Measurements from ENCODE around the gene BTNL2.

The BTNL2 gene

DNA sequence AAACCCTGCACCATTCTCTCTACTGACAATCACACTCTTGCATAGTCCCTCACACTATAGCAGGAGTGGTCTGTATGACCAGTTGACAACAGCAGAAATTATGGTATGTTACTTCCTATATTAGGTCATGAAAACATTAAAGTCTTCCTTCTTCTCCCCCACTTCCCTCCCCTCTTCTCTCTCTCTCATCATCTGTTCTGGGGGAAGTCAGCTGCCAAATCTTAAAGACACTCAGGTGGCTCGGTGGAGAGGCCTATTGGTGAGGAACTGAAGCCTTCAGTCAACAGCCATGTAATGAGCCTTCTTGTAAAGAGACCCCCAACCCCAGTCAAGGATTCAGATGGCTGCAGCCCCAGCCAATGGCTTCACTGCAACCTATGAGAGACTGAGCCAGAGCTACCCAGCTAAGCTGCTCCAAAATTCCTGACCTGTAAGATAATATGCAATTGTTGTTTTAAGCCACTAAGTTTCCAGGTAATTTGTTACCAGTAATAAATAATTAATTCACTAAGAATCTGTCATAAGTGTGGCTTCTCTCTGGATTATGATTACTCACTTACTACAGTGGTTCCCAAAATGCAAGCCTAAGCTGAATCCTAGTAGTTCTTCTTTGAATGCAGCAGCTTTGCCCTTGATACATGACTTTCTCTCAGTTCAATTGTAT lies 24.1 kb downstream of the BTNL2 start:
- TF ChIP-seq ZC3H10 (CRISPR knock-in tag; IDR thresholded peaks at IDR 0.05): no peak
- no peak for TF ChIP-seq ESRRG (CRISPR knock-in tag; IDR thresholded peaks at IDR 0.05)
- TF ChIP-seq GLIS3 (CRISPR knock-in tag; IDR thresholded peaks at IDR 0.05): no peak
- TF ChIP-seq ARNTL (CRISPR knock-in tag; IDR thresholded peaks at IDR 0.05; ENCODE audit: borderline replicate concordance, low read depth): no peak
- no peak for TF ChIP-seq ISL1 (CRISPR knock-in tag; IDR thresholded peaks at IDR 0.05)
- no peak for TF ChIP-seq ZNF565 (CRISPR knock-in tag; conservative IDR thresholded peaks at IDR 0.05; ENCODE audit: low read depth)
- TF ChIP-seq ZNF70 (CRISPR knock-in tag; IDR thresholded peaks at IDR 0.05): no peak
- TF ChIP-seq ZFP30 (CRISPR knock-in tag; IDR thresholded peaks at IDR 0.05): no peak
- no peak for TF ChIP-seq SNAI2 (CRISPR knock-in tag; IDR thresholded peaks at IDR 0.05)
- no peak for TF ChIP-seq TOX (CRISPR knock-in tag; IDR thresholded peaks at IDR 0.05; ENCODE audit: borderline replicate concordance)
- TF ChIP-seq BACH2 (CRISPR knock-in tag; IDR thresholded peaks at IDR 0.05; ENCODE audit: borderline replicate concordance): no peak
- TF ChIP-seq, protein P1, sequence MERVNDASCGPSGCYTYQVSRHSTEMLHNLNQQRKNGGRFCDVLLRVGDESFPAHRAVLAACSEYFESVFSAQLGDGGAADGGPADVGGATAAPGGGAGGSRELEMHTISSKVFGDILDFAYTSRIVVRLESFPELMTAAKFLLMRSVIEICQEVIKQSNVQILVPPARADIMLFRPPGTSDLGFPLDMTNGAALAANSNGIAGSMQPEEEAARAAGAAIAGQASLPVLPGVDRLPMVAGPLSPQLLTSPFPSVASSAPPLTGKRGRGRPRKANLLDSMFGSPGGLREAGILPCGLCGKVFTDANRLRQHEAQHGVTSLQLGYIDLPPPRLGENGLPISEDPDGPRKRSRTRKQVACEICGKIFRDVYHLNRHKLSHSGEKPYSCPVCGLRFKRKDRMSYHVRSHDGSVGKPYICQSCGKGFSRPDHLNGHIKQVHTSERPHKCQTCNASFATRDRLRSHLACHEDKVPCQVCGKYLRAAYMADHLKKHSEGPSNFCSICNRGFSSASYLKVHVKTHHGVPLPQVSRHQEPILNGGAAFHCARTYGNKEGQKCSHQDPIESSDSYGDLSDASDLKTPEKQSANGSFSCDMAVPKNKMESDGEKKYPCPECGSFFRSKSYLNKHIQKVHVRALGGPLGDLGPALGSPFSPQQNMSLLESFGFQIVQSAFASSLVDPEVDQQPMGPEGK (CRISPR knock-in tag; IDR thresholded peaks at IDR 0.05; ENCODE audit: borderline replicate concordance): no peak
- no peak for TF ChIP-seq PPARA (CRISPR knock-in tag; IDR thresholded peaks at IDR 0.05; ENCODE audit: borderline replicate concordance)
- no peak for TF ChIP-seq OSR1 (CRISPR knock-in tag; IDR thresholded peaks at IDR 0.05)
- TF ChIP-seq TCF4 (CRISPR knock-in tag; IDR thresholded peaks at IDR 0.05; ENCODE audit: borderline replicate concordance): no peak
- no peak for ATAC-seq

DNA sequence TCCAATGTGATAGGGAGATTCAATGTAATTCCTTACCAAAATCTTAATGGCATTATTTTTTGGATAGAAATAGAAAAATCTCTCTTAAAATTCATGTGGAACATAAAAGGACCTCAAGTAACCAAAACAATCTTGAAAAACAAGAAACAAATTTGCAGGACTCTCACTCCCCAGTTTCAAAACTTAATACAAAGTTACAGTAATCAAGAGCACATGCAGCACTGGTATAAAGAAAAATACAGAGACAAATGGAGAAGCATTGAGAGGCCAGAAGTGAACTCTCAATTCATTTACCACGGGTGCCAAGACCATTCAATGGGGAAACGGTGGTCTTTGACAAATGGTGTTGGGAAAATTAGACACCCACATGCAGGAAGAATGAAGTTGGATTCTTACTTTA lies 27.4 kb downstream of the BTNL2 start:
- ATAC-seq: no peak
- TF ChIP-seq BACH2 (CRISPR knock-in tag; IDR thresholded peaks at IDR 0.05; ENCODE audit: borderline replicate concordance): no peak
- TF ChIP-seq, protein P2, sequence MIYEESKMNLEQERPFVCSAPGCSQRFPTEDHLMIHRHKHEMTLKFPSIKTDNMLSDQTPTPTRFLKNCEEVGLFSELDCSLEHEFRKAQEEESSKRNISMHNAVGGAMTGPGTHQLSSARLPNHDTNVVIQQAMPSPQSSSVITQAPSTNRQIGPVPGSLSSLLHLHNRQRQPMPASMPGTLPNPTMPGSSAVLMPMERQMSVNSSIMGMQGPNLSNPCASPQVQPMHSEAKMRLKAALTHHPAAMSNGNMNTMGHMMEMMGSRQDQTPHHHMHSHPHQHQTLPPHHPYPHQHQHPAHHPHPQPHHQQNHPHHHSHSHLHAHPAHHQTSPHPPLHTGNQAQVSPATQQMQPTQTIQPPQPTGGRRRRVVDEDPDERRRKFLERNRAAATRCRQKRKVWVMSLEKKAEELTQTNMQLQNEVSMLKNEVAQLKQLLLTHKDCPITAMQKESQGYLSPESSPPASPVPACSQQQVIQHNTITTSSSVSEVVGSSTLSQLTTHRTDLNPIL (CRISPR knock-in tag; IDR thresholded peaks at IDR 0.05; ENCODE audit: low read depth): no peak
- no peak for TF ChIP-seq ISL1 (CRISPR knock-in tag; IDR thresholded peaks at IDR 0.05)
- TF ChIP-seq, protein P3, sequence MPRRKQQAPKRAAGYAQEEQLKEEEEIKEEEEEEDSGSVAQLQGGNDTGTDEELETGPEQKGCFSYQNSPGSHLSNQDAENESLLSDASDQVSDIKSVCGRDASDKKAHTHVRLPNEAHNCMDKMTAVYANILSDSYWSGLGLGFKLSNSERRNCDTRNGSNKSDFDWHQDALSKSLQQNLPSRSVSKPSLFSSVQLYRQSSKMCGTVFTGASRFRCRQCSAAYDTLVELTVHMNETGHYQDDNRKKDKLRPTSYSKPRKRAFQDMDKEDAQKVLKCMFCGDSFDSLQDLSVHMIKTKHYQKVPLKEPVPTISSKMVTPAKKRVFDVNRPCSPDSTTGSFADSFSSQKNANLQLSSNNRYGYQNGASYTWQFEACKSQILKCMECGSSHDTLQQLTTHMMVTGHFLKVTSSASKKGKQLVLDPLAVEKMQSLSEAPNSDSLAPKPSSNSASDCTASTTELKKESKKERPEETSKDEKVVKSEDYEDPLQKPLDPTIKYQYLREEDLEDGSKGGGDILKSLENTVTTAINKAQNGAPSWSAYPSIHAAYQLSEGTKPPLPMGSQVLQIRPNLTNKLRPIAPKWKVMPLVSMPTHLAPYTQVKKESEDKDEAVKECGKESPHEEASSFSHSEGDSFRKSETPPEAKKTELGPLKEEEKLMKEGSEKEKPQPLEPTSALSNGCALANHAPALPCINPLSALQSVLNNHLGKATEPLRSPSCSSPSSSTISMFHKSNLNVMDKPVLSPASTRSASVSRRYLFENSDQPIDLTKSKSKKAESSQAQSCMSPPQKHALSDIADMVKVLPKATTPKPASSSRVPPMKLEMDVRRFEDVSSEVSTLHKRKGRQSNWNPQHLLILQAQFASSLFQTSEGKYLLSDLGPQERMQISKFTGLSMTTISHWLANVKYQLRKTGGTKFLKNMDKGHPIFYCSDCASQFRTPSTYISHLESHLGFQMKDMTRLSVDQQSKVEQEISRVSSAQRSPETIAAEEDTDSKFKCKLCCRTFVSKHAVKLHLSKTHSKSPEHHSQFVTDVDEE (CRISPR knock-in tag; IDR thresholded peaks at IDR 0.05): no peak
- TF ChIP-seq ZC3H10 (CRISPR knock-in tag; IDR thresholded peaks at IDR 0.05): no peak
- no peak for TF ChIP-seq OSR1 (CRISPR knock-in tag; IDR thresholded peaks at IDR 0.05)
- no peak for TF ChIP-seq ZFP3 (CRISPR knock-in tag; IDR thresholded peaks at IDR 0.05)
- no peak for TF ChIP-seq CSDC2 (CRISPR knock-in tag; IDR thresholded peaks at IDR 0.05)
- no peak for TF ChIP-seq ZNF8 (CRISPR knock-in tag; IDR thresholded peaks at IDR 0.05)
- no peak for TF ChIP-seq PPARA (CRISPR knock-in tag; IDR thresholded peaks at IDR 0.05; ENCODE audit: borderline replicate concordance)
- TF ChIP-seq GLIS3 (CRISPR knock-in tag; IDR thresholded peaks at IDR 0.05): no peak

DNA sequence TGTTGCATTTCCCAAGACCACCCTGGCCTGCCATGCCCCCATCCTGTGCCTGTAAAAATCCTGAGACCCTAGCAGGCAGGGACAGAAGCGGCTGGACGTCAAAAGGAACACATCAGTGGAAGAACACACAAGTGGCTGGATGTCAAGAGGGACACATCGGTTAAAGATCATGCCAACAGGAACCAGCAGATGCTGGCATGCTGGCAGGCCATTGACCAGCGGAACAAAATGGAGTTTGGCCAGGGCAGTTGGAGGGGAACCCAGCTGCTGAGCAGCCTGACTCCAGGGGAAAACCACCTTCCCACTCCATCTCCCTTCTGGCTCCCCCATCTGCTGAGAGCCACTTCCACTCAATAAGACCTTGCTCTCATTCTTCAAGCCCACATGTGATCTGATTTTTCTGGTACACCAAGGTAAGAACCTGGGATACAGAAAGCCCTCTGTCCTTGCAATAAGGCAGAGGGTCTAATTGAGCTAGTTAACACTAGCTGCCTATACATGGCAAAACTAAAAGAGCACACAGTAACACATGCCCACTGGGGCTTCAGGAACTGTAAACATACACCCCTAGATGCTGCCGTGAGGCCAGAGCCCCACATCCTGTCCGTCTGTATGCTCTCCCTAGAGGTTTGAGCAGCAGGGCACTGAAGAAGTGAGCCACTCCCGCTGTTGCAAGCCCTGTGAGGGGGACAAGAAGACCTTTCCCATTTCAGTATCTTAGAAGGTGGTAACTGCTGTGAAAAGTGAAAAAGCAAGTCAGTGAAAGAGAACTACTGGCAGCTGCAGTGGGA lies 31.0 kb downstream of the BTNL2 start:
- TF ChIP-seq ZFP30 (CRISPR knock-in tag; IDR thresholded peaks at IDR 0.05) (no peak), ZNF70 (CRISPR knock-in tag; IDR thresholded peaks at IDR 0.05) (no peak), ZC3H10 (CRISPR knock-in tag; IDR thresholded peaks at IDR 0.05) (no peak), OSR1 (CRISPR knock-in tag; IDR thresholded peaks at IDR 0.05) (no peak), BACH2 (CRISPR knock-in tag; IDR thresholded peaks at IDR 0.05; ENCODE audit: borderline replicate concordance) (no peak), CSDC2 (CRISPR knock-in tag; IDR thresholded peaks at IDR 0.05) (no peak), ESRRG (CRISPR knock-in tag; IDR thresholded peaks at IDR 0.05) (no peak), PPARA (CRISPR knock-in tag; IDR thresholded peaks at IDR 0.05; ENCODE audit: borderline replicate concordance) (no peak), GLIS3 (CRISPR knock-in tag; IDR thresholded peaks at IDR 0.05) (no peak), ISL1 (CRISPR knock-in tag; IDR thresholded peaks at IDR 0.05) (no peak)
- TF ChIP-seq, protein P4, sequence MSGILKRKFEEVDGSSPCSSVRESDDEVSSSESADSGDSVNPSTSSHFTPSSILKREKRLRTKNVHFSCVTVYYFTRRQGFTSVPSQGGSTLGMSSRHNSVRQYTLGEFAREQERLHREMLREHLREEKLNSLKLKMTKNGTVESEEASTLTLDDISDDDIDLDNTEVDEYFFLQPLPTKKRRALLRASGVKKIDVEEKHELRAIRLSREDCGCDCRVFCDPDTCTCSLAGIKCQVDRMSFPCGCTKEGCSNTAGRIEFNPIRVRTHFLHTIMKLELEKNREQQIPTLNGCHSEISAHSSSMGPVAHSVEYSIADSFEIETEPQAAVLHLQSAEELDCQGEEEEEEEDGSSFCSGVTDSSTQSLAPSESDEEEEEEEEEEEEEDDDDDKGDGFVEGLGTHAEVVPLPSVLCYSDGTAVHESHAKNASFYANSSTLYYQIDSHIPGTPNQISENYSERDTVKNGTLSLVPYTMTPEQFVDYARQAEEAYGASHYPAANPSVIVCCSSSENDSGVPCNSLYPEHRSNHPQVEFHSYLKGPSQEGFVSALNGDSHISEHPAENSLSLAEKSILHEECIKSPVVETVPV (CRISPR knock-in tag; IDR thresholded peaks at IDR 0.05): no peak
- TF ChIP-seq, protein P2 (CRISPR knock-in tag; IDR thresholded peaks at IDR 0.05; ENCODE audit: low read depth): no peak
- TF ChIP-seq, protein P3 (CRISPR knock-in tag; IDR thresholded peaks at IDR 0.05): no peak
- no peak for ATAC-seq

Measured in SK-N-SH treated with all-trans-retinoic acid at 6 μM for 48 hours (cell line).